Muscle layer of duodenum (tissue), 2 donors: ENCODE measurements around the gene BZW1.
"Not testable (repeated sequence)": the region's sequence is repeated elsewhere in the genome, so short reads cannot be mapped to it uniquely, and the experiment has no call there.

Experiments used
- H3K27ac ChIP-seq: one replicate; pipeline ENCODE4 v1.7.0; 2013; ENCODE audit warnings: mild to moderate bottlenecking, low read length
- H3K27me3 ChIP-seq: one replicate; pipeline ENCODE4 v1.7.0; 2013; ENCODE audit warnings: low read depth, mild to moderate bottlenecking, control low read depth, low read length
- H3K36me3 ChIP-seq, 2 donors: one replicate each; pipeline ENCODE4 v1.7.0; 2013; ENCODE audit warnings: low read length in 2 of 2, control low read depth in 1 of 2, mild to moderate bottlenecking in 1 of 2; ENCODE audit not compliant: insufficient read depth in 2 of 2, control insufficient read depth in 1 of 2
- H3K4me1 ChIP-seq, 2 donors: one replicate each; pipeline ENCODE4 v1.7.0; 2013; ENCODE audit warnings: low read length in 2 of 2, mild to moderate bottlenecking in 2 of 2, control low read depth in 1 of 2, moderate library complexity in 1 of 2; ENCODE audit not compliant: insufficient read depth in 2 of 2, control insufficient read depth in 1 of 2
- H3K4me3 ChIP-seq, 2 donors: one replicate each; pipeline ENCODE4 v1.7.0; 2013; ENCODE audit warnings: low read length in 2 of 2, low read depth in 1 of 2, mild to moderate bottlenecking in 1 of 2
- H3K9me3 ChIP-seq, 2 donors: one replicate each; pipeline ENCODE4 v1.7.0; 2013; ENCODE audit warnings: low read length in 2 of 2, control low read depth in 1 of 2, mild to moderate bottlenecking in 1 of 2; ENCODE audit not compliant: control insufficient read depth in 1 of 2
- donor health status: healthy.

The BZW1 gene

DNA sequence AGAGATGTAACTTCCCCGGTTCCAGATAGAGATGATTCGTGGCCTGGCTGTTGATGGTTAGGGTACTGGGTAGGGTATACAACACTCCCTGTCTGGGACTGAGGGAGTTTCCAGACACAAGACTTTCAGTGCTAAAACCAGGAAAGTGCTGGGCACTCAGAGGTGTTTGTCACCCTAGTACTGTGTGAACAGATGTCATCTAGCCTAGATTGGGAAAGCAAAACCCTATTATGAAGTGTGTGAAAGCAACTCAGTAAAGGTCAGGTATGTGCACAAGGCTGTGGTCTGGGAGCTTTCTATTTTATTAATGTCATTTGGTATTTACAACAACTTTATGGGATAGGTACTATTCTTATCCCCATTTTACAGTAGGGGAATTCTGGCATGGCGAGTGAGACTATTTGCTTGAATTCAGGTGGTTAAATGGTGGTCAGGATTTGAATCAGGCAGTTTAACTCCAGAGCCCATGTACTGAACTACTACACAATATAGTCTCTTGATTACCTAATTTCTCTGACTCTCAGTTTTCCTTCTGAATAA lies 2.6 kb downstream of the BZW1 start:
- Histone ChIP-seq H3K27me3 (no peaks in the 10 kb centered on the region), H3K27ac (peak overlapping the region; percentile 0), H3K4me3 (peak overlapping the region in 1 of 2 donors; percentile 12), H3K9me3 (no peaks in the 10 kb centered on the region), H3K4me1 (peaks cover 7 to 44% of the 10 kb centered on the region in 2 donors), H3K36me3 (peaks cover 56 to 60% of the 10 kb centered on the region in 2 donors)

DNA sequence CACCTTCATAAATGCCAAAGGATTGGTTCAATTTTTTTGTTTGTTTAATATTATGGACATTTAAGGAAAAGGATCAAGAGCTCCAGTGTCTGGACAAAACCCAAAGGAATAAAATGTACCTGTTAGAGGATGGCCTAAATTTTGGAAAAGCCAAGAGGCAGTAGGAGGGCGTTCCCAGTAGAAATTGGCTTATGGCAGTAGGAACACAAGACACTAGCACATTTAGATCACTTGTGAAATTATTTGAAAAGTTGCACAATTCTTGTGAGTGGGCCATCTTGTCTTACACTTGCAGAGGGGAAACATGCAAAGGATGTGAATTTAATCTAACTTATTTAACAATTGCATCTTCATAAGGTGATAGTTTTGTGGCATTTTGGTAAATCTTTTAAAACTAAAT lies 3.2 kb downstream of the BZW1 start:
- no peak overlapping the region for H3K4me3 ChIP-seq
- H3K36me3 ChIP-seq = peaks cover 60 to 65% of the 10 kb centered on the region in 2 donors
- H3K9me3 ChIP-seq = no peaks in the 10 kb centered on the region
- peaks cover 7 to 44% of the 10 kb centered on the region in 2 donors for H3K4me1 ChIP-seq
- H3K27ac ChIP-seq = peak overlapping the region; percentile 0
- no peaks in the 10 kb centered on the region for H3K27me3 ChIP-seq

DNA sequence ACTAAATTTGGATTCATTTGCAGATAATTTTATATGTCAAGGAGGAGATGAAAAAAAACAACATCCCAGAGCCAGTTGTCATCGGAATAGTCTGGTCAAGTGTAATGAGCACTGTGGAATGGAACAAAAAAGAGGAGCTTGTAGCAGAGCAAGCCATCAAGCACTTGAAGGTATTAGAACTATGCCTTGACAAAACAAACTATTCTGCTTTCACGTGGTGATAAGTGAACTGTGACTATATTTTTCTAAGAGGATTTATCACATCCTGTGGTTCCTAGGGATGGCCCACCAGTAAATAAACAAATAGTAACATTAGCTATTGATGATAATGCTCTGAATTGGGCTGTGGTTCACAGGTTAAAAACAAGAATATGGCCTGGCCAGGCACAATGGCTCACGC lies 7.0 kb downstream of the BZW1 start:
- H3K4me3 ChIP-seq, H3K27ac ChIP-seq, H3K9me3 ChIP-seq, H3K27me3 ChIP-seq: not testable (repeated sequence)
- Histone ChIP-seq H3K36me3 (peaks cover 76% of the 10 kb centered on the region in 2 donors), H3K4me1 (peaks cover 0 to 23% of the 10 kb centered on the region in 2 donors)

DNA sequence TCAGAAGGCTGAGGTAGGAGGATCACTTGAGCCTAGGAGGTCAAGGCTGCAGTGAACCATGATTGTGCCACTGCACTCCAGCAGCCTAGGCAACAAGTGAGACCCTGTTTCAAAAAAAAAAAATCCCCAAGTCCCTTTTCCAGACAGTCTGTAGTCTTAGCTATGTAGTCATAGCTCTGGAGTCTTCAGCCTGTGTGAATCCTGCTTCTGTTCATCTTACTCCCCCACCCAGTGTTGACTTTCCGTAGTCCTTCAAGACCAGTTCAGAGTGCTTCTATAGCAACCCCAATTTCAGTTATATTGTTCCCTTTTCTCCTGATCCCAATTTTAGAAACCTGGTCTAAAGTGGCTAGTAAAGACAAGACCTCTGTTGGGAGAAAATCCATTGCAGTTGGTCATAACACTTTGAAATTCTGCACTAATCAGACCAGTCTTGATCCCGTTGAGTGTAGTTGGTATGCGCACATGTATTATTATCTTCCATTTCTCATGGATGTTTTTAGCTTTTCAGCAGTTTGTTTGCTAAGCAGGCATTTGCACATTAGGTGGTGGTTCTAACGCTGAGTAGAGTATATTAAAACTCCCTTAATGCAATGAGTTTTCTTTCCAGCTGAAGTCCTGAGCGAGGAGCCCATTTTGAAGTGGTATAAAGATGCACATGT lies 9.0 kb downstream of the BZW1 start:
- no peak overlapping the region for H3K27ac ChIP-seq
- no peaks in the 10 kb centered on the region for H3K27me3 ChIP-seq
- peaks cover 61 to 64% of the 10 kb centered on the region in 2 donors for H3K36me3 ChIP-seq
- H3K4me3 ChIP-seq = no peak overlapping the region
- no peaks in the 10 kb centered on the region for H3K9me3 ChIP-seq
- H3K4me1 ChIP-seq = peaks cover under 1 to 3% of the 10 kb centered on the region in 2 donors

DNA sequence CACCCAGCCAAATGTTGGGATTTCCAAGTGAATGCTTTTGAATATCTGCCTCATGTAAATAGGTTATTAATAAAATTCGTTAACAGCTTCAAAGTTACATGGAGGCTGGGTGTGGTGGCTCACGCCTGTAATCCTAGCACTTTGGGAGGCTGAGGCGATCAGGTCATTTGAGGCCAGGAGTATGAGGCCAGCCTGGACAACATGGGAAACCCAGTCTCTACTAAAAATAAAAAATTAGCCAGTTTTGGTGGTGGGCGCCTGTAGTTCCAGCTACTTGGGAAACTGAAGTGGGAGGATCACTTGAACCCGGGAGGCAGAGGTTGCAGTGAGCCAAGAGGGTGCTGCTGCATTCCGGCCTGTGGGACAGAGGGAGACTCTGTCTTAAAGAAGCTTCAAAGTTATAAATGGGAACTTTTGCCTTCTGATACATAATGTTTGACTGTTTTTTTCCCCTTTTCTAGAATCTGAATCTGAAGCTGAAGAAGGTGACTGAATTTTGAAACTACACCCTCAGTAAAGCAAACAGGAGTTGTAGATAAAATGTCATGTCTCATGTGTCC lies 10.1 kb downstream of the BZW1 start:
- H3K9me3 ChIP-seq = no peaks in the 10 kb centered on the region
- H3K27ac ChIP-seq = no peak overlapping the region
- H3K27me3 ChIP-seq = no peaks in the 10 kb centered on the region
- peaks cover 0 to 3% of the 10 kb centered on the region in 2 donors for H3K4me1 ChIP-seq
- H3K4me3 ChIP-seq = no peak overlapping the region
- peaks cover 50 to 55% of the 10 kb centered on the region in 2 donors for H3K36me3 ChIP-seq

DNA sequence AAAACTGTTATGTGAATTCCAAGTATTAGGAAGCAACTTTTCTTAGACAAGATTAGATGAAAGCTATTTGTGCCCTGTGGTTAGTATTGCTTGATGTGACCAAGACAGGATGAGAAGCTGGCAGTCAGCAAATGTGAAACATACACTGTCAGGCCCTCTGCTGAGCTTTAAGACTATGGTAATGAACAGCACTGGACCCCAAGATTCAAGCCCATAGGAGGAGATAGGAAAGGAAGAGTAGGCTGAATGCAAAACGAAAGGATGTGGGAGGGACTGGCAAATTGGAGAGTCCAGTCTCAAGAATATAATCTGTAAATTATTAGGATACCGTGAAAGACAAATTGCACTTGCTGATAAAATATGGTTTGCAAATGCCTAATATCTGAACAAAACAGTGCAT lies 16.4 kb downstream of the BZW1 start:
- peaks cover 3 to 4% of the 10 kb centered on the region in 2 donors for H3K36me3 ChIP-seq
- no peak overlapping the region for H3K4me3 ChIP-seq
- no peaks in the 10 kb centered on the region for H3K27me3 ChIP-seq
- peaks cover 0 to 3% of the 10 kb centered on the region in 2 donors for H3K4me1 ChIP-seq
- H3K9me3 ChIP-seq = no peaks in the 10 kb centered on the region
- no peak overlapping the region for H3K27ac ChIP-seq

DNA sequence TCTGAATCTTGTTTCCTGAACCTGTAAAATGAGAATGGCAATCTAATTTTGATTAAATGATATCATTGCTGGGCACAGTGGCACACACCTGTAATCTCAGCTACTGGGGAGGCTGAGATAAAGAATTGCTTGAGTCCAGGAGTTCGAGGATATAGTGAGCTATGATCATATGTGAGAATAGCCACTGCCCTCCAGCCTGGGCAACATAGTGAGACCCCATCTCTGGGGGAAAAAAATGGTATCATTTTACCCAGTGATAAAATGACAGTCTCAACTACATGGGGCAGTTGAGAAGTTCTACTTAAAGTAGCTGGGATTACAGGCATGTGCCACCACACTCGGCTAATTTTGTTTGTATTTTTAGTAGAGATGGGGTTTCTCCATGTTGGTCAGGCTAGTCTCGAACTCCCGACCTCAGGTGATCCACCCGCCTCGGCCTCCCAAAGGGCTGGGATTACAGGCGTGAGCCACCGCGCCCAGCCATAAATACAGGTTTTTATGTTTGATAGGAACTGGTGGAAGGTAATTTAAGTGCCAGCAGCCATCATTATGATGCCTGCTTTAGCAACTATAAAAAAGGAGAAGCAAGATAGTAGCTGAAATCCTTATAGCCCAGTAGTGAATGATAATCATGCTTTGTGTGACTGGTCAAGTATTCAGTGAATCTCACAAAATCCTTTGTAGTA lies 17.0 kb downstream of the BZW1 start:
- Histone ChIP-seq H3K36me3 (peaks cover 3 to 4% of the 10 kb centered on the region in 2 donors), H3K4me3 (no peak overlapping the region), H3K27me3 (no peaks in the 10 kb centered on the region), H3K9me3 (no peaks in the 10 kb centered on the region), H3K4me1 (peaks cover 0 to 3% of the 10 kb centered on the region in 2 donors), H3K27ac (no peak overlapping the region)

DNA sequence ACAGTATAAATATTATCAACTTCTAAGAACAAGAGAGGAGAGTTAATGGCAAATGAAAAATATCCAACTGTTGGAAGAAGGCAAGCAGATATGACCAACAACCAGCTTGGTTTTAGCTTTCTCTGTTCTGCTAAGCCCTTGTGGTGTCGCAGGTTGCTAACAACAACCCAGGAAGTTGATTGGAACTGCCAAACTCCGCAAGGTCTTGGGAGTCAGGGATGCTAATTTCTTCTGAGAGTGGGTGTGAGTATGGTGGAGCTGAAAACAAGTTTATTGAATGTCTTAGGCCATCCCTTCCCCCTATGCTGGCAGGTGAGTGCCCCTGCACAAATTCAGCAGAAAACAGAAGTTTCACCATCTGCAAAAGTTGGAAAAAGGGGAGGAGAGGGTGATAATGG lies 17.5 kb downstream of the BZW1 start:
- Histone ChIP-seq H3K27me3 (no peaks in the 10 kb centered on the region), H3K36me3 (peaks cover 0 to 3% of the 10 kb centered on the region in 2 donors), H3K4me3 (no peak overlapping the region), H3K9me3 (no peaks in the 10 kb centered on the region), H3K4me1 (peaks cover 0 to 3% of the 10 kb centered on the region in 2 donors), H3K27ac (no peak overlapping the region)

DNA sequence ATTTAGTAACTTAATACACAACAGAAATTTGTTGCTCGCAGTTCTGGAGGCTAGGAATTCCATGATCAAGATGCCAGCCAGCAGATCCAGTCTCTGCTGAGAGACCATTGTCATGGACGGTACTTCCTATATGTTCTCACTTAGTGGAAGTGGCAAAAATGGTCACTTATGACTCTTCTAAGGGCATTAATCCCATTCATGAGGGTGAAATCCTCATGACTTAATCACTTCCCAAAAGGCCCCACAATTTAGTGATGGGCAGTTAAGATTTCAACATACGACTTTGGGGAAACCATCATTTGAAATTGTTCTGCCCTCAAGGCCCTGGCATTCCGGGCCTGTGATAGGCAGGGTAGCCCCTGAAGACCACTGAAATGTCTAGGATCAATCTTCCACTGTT lies 23.0 kb downstream of the BZW1 start:
- Histone ChIP-seq H3K4me3 (no peak overlapping the region), H3K27ac (no peak overlapping the region)

DNA sequence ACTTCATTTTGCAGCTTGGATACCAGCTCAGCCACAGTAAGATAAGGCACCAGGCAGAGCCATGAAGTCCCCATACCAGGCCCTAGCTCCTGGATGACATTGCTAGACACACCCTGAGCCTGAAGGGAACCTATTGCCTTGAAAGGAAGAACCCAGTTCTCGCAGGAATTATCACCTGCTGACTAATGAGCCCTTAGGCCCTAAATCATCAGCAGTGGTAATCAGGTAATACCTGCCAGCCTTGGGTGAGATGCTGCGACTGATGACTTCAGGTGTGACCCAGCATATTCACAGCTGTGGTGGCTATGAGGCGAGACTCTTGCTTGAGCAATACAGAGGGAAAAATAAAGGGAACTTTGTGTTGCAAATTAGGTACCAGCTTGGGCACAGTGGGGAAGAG lies 27.8 kb downstream of the BZW1 start:
- Histone ChIP-seq H3K4me3 (no peak overlapping the region), H3K36me3 (no peaks in the 10 kb centered on the region), H3K9me3 (peaks cover 4 to 7% of the 10 kb centered on the region in 2 donors), H3K4me1 (no peaks in the 10 kb centered on the region), H3K27ac (no peak overlapping the region), H3K27me3 (no peaks in the 10 kb centered on the region)

More for the DNA sequence above, 23.0 kb downstream of the BZW1 start:
- H3K9me3 ChIP-seq = peaks cover 4 to 7% of the 10 kb centered on the region in 2 donors
- no peaks in the 10 kb centered on the region for H3K4me1 ChIP-seq
- no peaks in the 10 kb centered on the region for H3K36me3 ChIP-seq
- no peaks in the 10 kb centered on the region for H3K27me3 ChIP-seq
